Measurements from ENCODE around the gene CSE1L.

DNA sequence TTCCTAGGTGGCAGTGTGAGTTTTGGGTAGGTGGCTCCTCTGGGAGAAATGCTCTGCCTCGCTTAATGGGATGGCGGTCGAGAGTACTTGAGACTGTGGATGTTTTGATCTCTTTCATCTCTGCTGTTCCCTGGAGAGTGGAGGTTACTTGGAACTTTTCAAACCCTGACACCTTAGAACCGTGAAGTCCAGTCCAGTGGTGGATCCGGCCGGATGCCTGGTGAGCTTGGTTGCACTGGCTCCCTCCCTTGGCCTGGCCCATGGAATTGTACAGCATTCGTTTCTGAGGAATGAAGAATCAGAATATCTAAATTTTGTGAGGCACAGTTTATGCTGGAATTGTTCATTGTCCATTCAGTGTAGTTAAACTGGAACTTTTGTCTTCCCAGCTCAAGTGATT, 51.0 kb downstream of the CSE1L start:
- TF ChIP-seq, protein P1, sequence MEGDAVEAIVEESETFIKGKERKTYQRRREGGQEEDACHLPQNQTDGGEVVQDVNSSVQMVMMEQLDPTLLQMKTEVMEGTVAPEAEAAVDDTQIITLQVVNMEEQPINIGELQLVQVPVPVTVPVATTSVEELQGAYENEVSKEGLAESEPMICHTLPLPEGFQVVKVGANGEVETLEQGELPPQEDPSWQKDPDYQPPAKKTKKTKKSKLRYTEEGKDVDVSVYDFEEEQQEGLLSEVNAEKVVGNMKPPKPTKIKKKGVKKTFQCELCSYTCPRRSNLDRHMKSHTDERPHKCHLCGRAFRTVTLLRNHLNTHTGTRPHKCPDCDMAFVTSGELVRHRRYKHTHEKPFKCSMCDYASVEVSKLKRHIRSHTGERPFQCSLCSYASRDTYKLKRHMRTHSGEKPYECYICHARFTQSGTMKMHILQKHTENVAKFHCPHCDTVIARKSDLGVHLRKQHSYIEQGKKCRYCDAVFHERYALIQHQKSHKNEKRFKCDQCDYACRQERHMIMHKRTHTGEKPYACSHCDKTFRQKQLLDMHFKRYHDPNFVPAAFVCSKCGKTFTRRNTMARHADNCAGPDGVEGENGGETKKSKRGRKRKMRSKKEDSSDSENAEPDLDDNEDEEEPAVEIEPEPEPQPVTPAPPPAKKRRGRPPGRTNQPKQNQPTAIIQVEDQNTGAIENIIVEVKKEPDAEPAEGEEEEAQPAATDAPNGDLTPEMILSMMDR (IDR thresholded peaks at IDR 0.05 in 2 of 3, conservative IDR thresholded peaks at IDR 0.05 in 1 of 3; ENCODE audit: borderline replicate concordance in 1 of 3, insufficient read depth in 1 of 3, low read depth in 2 of 3, low read length in 2 of 3): no peak
- TF ChIP-seq ZFX (IDR thresholded peaks at IDR 0.05) (no peak), EZH2phosphoT487 (IDR thresholded peaks at IDR 0.05; ENCODE audit: borderline replicate concordance) (no peak), ZNF274 (IDR thresholded peaks at IDR 0.05; ENCODE audit: low read depth, low read length) (no peak), POLR2A (IDR thresholded peaks at IDR 0.05; ENCODE audit: borderline replicate concordance, extremely low read depth, insufficient read depth, insufficient read length) (no peak), YY1 (IDR thresholded peaks at IDR 0.05; ENCODE audit: extremely low read depth, insufficient replicate concordance, low read depth, low read length) (no peak), RAD21 (IDR thresholded peaks at IDR 0.05; ENCODE audit: low read depth) (no peak)
- TF ChIP-seq, protein P2, sequence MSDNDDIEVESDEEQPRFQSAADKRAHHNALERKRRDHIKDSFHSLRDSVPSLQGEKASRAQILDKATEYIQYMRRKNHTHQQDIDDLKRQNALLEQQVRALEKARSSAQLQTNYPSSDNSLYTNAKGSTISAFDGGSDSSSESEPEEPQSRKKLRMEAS (IDR thresholded peaks at IDR 0.05): no peak
- TF ChIP-seq, protein P3, sequence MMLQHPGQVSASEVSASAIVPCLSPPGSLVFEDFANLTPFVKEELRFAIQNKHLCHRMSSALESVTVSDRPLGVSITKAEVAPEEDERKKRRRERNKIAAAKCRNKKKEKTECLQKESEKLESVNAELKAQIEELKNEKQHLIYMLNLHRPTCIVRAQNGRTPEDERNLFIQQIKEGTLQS (IDR thresholded peaks at IDR 0.05): no peak
